GM12892 (cell line): ENCODE data around the gene PML.
"Not testable (repeated sequence)": the region's sequence is repeated elsewhere in the genome, so short reads cannot be mapped to it uniquely, and the experiment has no call there.

Source experiments
- POLR2A ChIP-seq: IDR thresholded peaks from 2 replicates; pipeline ENCODE4 v1.6.1; 2011; ENCODE audit warnings: low read depth, low read length, control low read depth
- POLR2AphosphoS5 ChIP-seq: IDR thresholded peaks from 2 replicates; pipeline ENCODE4 v1.6.1; 2011; ENCODE audit warnings: low read depth, low read length, control low read depth

GRCh38 chr15:74063425-74064146 is 69.1 kb downstream of the PML start:
- TF ChIP-seq POLR2A, POLR2AphosphoS5: not testable (repeated sequence)
